Tibial artery (tissue), 4 donors: ENCODE measurements around the gene MICU2.

ENCODE experiments used
- DNase-seq, 2 donors: peaks; one replicate each; pipeline ENCODE4 v3.0.0-alpha.2; 2019
- H3K27ac ChIP-seq, 2 donors: fragments of 200-600 bp; sonication (generic) in 1 of 2; 1 replicate in 1 of 2; 2 replicates in 1 of 2; pipeline ENCODE4 v1.5.1; 2018 to 2019; ENCODE audit warnings: mild to moderate bottlenecking in 1 of 2
- H3K27me3 ChIP-seq, 2 donors: fragments of 200-600 bp; sonication (generic) in 1 of 2; one replicate each; pipeline versions ENCODE4 v1.5.1 to v1.6.0; 2016 to 2019
- H3K36me3 ChIP-seq, 3 donors: fragments of 200-600 bp; sonication (generic) in 2 of 3; one replicate each; pipeline ENCODE4 v1.5.1; 2016 to 2019; ENCODE audit warnings: mild to moderate bottlenecking in 2 of 3
- H3K4me1 ChIP-seq, 4 donors: fragments of 200-600 bp; sonication (generic) in 2 of 4; 1 replicate in 3 of 4; 2 replicates in 1 of 4; pipeline ENCODE4 v1.5.1; 2016 to 2019
- H3K4me3 ChIP-seq, 2 donors: fragments of 200-600 bp; sonication (generic) in 1 of 2; 1 replicate in 1 of 2; 2 replicates in 1 of 2; pipeline ENCODE4 v1.5.1; 2018 to 2019; ENCODE audit warnings: mild to moderate bottlenecking in 2 of 2
- H3K9me3 ChIP-seq, 3 donors: fragments of 200-600 bp; sonication (generic) in 1 of 3; one replicate each; pipeline ENCODE4 v1.5.1; 2016 to 2019
- CTCF ChIP-seq, 2 experiments: fragments of 200-600 bp in 1 of 2; fragments of 450-650 bp in 1 of 2; IDR thresholded peaks; one replicate each; pipeline ENCODE4 v1.5.1; 2017 to 2019; ENCODE audit warnings: antibody characterized with exemption in 2 of 2, mild to moderate bottlenecking in 1 of 2, moderate library complexity in 1 of 2
- intact Hi-C: fragments of 100-400 bp; cut with DNase I; formaldehyde crosslinking; loops from one replicate; pipeline ENCODE4 v1.15.0; 2023; ENCODE audit warnings: low total_unique reads

The MICU2 gene

GRCh38 chr13:21541271-21541670 lies 62.7 kb downstream of the MICU2 start:
- no peaks in the 10 kb centered on the region for H3K9me3 ChIP-seq
- no peak for DNase-seq
- intact Hi-C loops: no loop called here
- peaks cover 0 to 12% (median 0%) of the 10 kb centered on the region in 4 donors for H3K4me1 ChIP-seq
- H3K27ac ChIP-seq: no peak overlapping the region
- peaks cover 0 to 6% (median 5%) of the 10 kb centered on the region in 3 donors for H3K36me3 ChIP-seq
- TF ChIP-seq CTCF (IDR thresholded peaks at IDR 0.05): no peak
- H3K4me3 ChIP-seq: no peak overlapping the region
- no peaks in the 10 kb centered on the region for H3K27me3 ChIP-seq

DNA sequence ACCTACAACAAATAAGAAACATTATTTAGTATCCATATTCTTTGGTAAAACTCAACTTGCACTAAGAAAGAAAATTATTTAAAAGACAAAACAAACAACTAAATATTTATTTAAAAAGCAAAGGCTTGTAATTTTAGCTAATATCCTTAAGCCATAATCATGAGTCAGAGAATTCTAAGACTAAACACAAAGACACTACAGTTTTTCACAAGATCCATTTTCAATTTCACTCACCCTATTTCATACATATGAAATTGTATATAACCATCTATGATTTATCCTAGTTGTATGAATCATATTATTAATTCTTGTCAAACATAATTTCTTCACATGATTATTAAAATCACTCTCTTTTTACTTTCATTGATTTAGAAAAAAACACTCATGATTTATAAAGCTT lies 64.3 kb downstream of the MICU2 start:
- H3K27ac ChIP-seq: no peak overlapping the region
- intact Hi-C loops: no loop called here
- H3K9me3 ChIP-seq: no peaks in the 10 kb centered on the region
- TF ChIP-seq CTCF (IDR thresholded peaks at IDR 0.05): no peak
- H3K36me3 ChIP-seq: peaks cover 0 to 6% (median 5%) of the 10 kb centered on the region in 3 donors
- H3K4me3 ChIP-seq: no peak overlapping the region
- peaks cover 0 to 12% (median 0%) of the 10 kb centered on the region in 4 donors for H3K4me1 ChIP-seq
- no peak for DNase-seq
- no peaks in the 10 kb centered on the region for H3K27me3 ChIP-seq

- intact Hi-C loops: no loop called here
- TF ChIP-seq CTCF (IDR thresholded peaks at IDR 0.05): no peak
- H3K4me1 ChIP-seq: peaks cover 0 to 12% (median 0%) of the 10 kb centered on the region in 4 donors
- H3K4me3 ChIP-seq: no peak overlapping the region
- no peaks in the 10 kb centered on the region for H3K27me3 ChIP-seq
- no peak for DNase-seq
- no peaks in the 10 kb centered on the region for H3K9me3 ChIP-seq
- H3K36me3 ChIP-seq: peaks cover 0 to 6% (median 5%) of the 10 kb centered on the region in 3 donors
- H3K27ac ChIP-seq: no peak overlapping the region
Observed at GRCh38 chr13:21538753-21539152, 65.2 kb downstream of the MICU2 start.

DNA sequence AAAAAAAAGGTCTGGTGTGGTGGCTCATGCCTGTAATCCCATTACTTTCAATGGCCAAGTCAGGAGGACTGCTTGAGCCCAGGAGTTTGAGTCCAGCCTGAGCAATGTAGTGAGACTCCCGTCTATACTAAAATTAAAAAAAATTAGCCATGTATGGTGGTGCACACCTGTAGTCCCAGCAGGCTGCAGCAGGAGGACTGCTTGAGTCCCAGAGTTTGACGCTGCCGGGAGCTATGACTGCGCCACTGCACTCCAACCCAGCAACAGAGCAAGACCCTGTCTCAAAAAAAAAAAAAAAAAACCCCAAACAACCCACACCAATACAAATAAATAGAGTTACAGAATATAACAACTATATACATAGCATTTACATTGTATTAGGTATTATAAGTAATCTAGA lies 65.7 kb downstream of the MICU2 start:
- TF ChIP-seq CTCF (IDR thresholded peaks at IDR 0.05): no peak
- Histone ChIP-seq H3K9me3 (no peaks in the 10 kb centered on the region), H3K27ac (no peak overlapping the region), H3K4me1 (peaks cover 0 to 12% (median 0%) of the 10 kb centered on the region in 4 donors), H3K27me3 (no peaks in the 10 kb centered on the region), H3K36me3 (peaks cover 0 to 6% (median 5%) of the 10 kb centered on the region in 3 donors), H3K4me3 (no peak overlapping the region)
- intact Hi-C loops: no loop called here
- no peak for DNase-seq

DNA sequence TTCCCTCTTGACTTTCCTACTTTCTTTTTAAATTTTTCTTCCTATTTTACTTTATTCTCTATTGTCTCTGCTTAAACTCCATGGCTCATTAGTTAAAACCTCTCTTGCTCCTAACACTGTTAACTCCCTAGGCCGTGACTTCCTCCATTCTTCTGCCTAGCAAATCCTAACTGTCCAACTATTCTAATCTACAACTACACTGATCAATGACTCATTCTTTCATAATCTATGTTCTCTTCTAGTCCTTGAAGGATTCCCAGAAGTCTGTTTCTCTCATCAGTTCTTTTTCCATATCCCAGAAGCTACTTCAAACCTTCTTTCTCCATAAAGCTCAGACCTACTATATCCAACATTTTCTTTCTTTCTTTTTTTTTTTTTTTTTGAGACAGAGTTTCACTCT lies 66.9 kb downstream of the MICU2 start:
- intact Hi-C loops: no loop called here
- TF ChIP-seq CTCF (IDR thresholded peaks at IDR 0.05): no peak
- no peak overlapping the region for H3K27ac ChIP-seq
- DNase-seq: no peak
- H3K4me3 ChIP-seq: no peak overlapping the region
- peaks cover 0 to 1% (median 0%) of the 10 kb centered on the region in 4 donors for H3K4me1 ChIP-seq
- H3K9me3 ChIP-seq: no peaks in the 10 kb centered on the region
- peaks cover 0 to 6% (median 5%) of the 10 kb centered on the region in 3 donors for H3K36me3 ChIP-seq
- H3K27me3 ChIP-seq: no peaks in the 10 kb centered on the region

GRCh38 chr13:21534760-21535159 lies 69.2 kb downstream of the MICU2 start:
- peaks cover 0 to 6% (median 5%) of the 10 kb centered on the region in 3 donors for H3K36me3 ChIP-seq
- DNase-seq: no peak
- no peak overlapping the region for H3K27ac ChIP-seq

More at GRCh38 chr13:21534760-21535159, 69.2 kb downstream of the MICU2 start:
- no peak overlapping the region for H3K4me3 ChIP-seq
- no peaks in the 10 kb centered on the region for H3K4me1 ChIP-seq
- intact Hi-C loops: no loop called here
- H3K27me3 ChIP-seq: no peaks in the 10 kb centered on the region
- H3K9me3 ChIP-seq: no peaks in the 10 kb centered on the region
- TF ChIP-seq CTCF (IDR thresholded peaks at IDR 0.05): no peak
